T1000 (cell line): ENCODE measurements around the gene HNMT.
"Not testable (repeated sequence)": the region's sequence is repeated elsewhere in the genome, so short reads cannot be mapped to it uniquely, and the experiment has no call there.

ENCODE experiments used
- DNase-seq: peaks from one replicate; lab custom pipeline; 2025; ENCODE audit warnings: mixed read lengths; lab: John Stamatoyannopoulos, UW

The HNMT gene

GRCh38 chr2:137975280-137976271, 11.3 kb downstream of the HNMT start:
- DNase-seq = no peak

GRCh38 chr2:137976274-137976673, 12.0 kb downstream of the HNMT start:
- no peak for DNase-seq

DNA sequence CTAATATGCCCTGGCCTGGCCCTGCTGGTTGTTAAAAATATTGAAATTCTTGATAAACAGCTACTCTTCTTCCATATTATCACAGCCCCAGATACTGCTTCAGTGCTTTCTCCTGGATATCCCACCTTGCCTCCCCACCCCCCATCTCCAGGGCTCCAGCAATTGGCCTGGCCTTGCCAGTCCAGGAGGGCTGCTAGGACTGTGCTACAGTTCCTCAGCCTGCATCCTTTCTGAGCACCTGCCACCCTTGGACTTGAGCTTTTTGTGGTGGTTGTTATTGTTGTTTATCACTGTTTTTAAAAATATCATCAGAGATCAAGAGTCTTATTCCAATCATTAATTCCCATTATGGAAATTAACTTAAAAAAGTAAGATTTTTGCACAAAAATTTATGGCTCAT, 13.5 kb downstream of the HNMT start:
- DNase-seq = no peak

- DNase-seq = no peak
Observed at GRCh38 chr2:137980459-137980858, 16.2 kb downstream of the HNMT start.

DNA sequence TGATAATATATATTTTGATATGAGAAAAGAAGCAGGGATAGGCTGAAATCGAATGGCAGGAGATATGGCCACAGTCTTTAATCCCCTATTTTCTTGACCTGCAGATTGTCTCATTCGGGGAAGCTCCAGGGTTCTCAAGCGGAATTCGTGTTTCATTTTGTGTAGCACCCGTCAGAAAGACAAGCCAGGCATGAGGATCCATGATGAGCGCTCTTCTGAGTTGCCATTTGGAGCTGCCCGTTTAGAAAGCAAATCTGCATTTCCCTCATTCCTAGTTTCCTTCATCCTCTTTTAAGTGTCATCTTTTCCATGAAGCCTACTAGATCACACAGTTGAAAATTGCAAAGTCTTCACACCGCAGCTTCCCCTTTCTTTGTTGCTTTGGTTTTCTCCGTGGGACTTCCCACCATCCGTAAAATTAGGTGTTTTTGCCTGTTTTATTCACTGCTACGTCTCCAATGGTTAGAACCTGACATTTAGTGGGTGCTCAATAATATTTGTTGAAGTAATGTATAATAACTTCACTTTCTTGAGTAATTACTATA, 16.9 kb downstream of the HNMT start:
- no peak for DNase-seq

DNA sequence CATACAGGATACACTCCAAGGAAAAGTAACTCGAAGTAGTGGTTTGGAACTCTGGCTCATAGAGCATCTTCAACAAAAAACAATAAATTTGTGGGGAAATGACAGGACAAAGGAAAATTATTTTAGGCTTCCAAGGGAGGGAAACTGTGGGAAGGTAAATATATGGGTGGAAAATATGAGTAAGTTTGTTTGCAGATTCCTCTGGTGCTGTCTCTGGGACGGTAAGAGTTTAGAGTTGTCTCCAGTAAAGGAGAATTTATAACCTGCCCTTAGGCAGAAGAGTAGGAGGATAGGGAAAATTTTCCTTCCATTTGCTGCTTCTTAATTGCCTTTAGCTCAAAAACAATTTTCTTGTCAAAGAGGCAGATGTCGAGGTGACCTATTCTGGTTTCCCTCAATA, 19.3 kb downstream of the HNMT start:
- no peak for DNase-seq

DNA sequence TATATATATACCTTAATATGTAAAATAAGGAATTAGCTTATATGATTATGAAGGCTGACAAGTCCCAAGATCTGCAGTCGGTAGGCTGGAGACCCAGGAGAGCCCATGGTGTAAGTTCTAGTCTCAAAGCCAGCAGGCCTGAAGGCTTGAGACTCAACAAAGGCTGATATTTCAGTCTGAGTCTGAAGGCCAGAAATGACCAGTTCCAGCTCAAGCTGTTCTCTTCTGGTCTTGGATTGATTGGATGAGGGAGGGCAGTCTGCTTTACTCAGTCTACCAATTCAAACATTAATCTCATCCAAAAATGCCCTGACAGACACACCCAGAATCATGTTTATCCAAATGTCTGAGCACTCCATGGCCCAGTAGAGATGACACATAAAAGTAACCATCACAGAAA, 22.0 kb downstream of the HNMT start:
- no peak for DNase-seq

GRCh38 chr2:137987011-137987410, 22.7 kb downstream of the HNMT start:
- DNase-seq = no peak

- DNase-seq = no peak
Observed at GRCh38 chr2:137991078-137991477, 26.8 kb downstream of the HNMT start.

DNA sequence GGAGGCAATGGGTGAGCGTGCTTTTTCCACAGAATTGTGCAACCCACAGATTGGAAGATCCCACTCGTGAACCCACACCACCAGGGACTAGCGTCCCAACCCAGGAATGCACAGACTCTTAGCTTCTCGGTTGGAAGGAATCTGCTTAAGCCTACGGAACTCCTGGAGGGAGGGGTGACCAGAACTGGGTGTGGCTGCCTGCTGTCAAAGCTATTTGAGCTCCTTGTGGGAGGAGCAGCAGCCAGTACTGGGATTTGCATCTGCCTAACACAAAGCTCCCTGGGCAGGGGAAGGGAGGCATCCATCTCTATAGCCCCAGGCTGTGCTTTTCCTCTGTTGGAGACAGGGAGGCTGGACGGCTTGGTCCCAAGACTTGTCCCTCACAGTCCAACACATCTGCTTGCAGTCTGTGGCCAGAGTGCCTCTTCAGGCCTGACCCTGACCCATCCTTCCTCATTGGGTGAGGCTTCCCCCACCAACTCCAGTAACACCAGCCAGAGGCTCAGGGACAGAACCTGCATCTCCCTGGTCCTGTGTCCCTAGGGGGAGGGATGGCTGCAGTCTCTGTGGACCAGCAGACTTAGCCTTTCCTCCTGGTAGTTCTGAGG, 27.9 kb downstream of the HNMT start:
- DNase-seq = no peak

DNA sequence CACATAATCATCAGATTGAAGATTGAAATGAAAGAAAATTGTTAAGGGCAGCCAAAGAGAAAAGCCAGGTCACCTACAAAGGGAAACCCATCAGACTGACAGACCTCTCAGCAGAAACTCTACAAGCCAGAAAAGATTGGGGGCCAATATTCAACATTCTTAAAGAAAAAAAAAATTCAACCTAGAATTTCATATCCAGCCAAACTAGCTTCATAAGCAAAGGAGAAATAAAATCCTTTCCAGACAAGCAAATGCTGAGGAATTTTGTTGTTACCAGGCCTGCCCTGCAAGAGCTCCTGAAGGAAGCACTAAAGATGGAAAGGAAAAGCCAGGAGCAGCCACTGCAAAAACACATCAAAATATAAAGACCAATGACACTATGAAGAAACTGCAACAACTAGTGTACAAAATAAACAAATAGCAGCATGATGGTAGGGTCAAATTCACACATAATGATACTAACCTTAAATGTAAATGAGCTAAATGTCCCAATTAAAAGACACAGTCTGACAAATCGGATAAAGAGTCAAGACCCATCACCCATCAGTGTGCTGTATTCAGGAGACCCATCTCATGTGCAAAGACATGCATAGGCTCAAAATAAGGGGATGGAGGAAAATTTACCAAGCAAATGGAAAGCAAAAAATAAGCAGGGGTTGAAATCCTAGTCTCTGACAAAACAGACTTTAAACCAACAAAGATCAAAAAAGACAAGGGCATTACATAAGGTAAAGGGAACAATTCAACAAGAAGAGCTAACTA, 29.6 kb downstream of the HNMT start:
- DNase-seq = not testable (repeated sequence)

GRCh38 chr2:137995368-137995767, 31.1 kb downstream of the HNMT start:
- not testable (repeated sequence) for DNase-seq

- DNase-seq = not testable (repeated sequence)
Observed at GRCh38 chr2:137996158-137996557, 31.9 kb downstream of the HNMT start.

DNA sequence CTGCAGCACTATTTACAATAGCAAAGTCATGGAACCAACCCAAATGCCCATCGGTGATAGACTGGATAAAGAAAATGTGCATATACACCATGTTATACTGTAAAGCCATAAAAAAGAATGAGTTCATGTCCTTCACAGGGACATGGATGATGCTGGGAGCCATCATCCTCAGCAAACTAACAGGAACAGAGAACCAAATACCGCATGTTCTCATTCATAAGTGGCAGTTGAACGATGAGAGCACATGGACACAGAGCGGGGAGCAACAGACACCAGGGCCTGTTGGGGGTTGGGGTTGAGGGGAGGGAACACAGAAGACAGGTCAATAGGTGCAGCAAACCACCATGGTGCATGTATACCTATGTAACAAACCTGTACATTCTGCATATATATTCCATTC, 33.5 kb downstream of the HNMT start:
- no peak for DNase-seq

- no peak for DNase-seq
Observed at GRCh38 chr2:137998503-137998902, 34.2 kb downstream of the HNMT start.

GRCh38 chr2:137999273-137999672, 35.0 kb downstream of the HNMT start:
- DNase-seq = no peak

GRCh38 chr2:138000009-138000408, 35.7 kb downstream of the HNMT start:
- no peak for DNase-seq

- DNase-seq = no peak
Observed at GRCh38 chr2:138000796-138001195, 36.5 kb downstream of the HNMT start.

DNA sequence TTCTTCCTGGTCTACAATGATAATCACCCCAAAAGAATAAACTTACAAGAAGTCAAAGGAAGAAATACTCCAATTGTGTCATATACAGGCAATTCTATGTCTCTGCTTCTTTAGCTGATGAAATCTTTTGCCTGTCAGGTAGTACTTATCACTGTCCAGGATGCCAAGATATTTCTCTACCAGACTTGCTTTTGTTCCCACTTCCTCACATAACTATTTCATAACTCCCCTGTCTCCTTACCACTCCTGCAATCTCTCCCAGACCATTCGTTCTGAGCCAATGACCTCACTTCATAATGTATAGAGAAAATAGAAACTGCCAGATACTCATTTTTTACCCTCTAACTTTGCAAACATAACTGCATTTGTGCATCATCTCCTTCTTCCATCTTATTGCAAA, 39.1 kb downstream of the HNMT start:
- no peak for DNase-seq

- no peak for DNase-seq
Observed at GRCh38 chr2:138007431-138007830, 43.2 kb downstream of the HNMT start.

- DNase-seq = no peak
Observed at GRCh38 chr2:138009622-138010021, 45.3 kb downstream of the HNMT start.

DNA sequence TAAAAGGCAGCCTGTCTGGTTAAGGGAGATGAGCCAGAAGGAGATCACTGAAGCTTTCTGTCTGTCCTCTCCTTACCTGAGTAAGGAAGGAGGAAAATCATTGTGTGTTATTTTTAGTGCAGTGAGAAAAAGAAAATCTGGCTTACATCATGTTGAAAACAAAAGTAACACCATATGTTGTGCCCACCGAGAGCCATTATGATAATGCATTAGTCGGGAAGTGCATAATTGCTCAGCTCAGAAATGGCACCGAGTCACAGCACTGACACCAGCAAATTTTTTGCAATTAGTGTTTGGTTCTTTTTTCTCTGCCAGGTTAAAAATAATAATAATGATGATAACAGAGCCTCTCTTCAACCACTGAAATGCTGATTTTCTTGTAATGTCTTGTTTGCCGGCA, 46.6 kb downstream of the HNMT start:
- DNase-seq = no peak
